T-helper 2 cell treated with Interferon-gamma antibody and Interleukin-4, amounts not matched to agents 100 ng/mL and 5 ng/mL, for 36 hours (primary cell): ENCODE results near the gene LDB3. TPM values are rescaled to one million over a fixed set of nuclear protein-coding genes. Genes with fewer than 3 reads are reported as not detected.

Source experiments
- intact Hi-C: fragments of 100-400 bp; cut with micrococcal nuclease; formaldehyde crosslinking; loops from one replicate; pipeline ENCODE4 v1.15.1; 2023
- total RNA-seq: library from RNA; stranded (reverse); gene quantifications from 2 replicates; pipeline ENCODE4 v1.2.3, GENCODE V29; 2022

Gene LDB3
- total RNA-seq, 1 donor from 2014 or later = 0.05 TPM

GRCh38 chr10:86650151-86650550, 18.2 kb upstream of the LDB3 start:
- intact Hi-C loops = no loop called here

GRCh38 chr10:86651021-86651471, 17.3 kb upstream of the LDB3 start:
- intact Hi-C loops = no loop called here

- intact Hi-C loops = no loop called here
These were observed 16.5 kb upstream of the LDB3 start for GRCh38 chr10:86651631-86652331.

- intact Hi-C loops = no loop called here
These were observed 15.7 kb upstream of the LDB3 start for GRCh38 chr10:86652361-86653202.

DNA sequence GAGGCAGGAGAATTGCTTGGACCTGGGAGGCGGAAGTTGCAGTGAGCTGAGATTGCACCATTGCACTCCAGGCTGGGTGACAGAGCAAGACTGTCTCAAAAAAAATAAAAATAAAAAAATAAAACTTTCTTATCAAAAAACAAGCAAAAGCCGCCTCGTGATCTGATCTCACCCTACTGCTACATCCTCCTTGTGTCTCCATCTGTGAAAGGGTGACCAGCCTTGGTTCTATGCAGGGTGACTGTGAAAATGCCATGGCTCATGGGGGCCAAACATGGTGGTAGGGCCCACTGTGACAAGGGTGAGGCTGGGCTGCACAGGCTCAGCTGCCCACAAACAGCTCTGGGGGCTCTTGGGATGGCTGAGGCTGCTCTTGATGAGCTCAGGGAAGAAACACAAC, 14.9 kb upstream of the LDB3 start:
- intact Hi-C loops = no loop called here

DNA sequence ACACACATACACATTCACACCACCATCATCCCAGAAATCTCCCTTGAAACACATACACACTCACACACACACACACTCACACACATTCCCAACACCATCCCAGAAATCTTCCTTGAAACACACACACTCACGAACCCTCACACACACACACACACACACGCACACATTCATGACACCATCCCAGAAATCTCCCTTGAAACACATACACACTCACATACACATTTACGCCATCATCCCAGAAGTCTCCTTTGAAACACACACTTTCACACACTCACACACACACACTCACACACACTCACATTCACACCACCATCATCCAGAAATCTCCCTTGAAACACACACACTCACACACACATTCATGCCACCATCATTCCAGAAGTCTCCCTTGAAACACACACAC, 14.3 kb upstream of the LDB3 start:
- intact Hi-C loops = no loop called here

DNA sequence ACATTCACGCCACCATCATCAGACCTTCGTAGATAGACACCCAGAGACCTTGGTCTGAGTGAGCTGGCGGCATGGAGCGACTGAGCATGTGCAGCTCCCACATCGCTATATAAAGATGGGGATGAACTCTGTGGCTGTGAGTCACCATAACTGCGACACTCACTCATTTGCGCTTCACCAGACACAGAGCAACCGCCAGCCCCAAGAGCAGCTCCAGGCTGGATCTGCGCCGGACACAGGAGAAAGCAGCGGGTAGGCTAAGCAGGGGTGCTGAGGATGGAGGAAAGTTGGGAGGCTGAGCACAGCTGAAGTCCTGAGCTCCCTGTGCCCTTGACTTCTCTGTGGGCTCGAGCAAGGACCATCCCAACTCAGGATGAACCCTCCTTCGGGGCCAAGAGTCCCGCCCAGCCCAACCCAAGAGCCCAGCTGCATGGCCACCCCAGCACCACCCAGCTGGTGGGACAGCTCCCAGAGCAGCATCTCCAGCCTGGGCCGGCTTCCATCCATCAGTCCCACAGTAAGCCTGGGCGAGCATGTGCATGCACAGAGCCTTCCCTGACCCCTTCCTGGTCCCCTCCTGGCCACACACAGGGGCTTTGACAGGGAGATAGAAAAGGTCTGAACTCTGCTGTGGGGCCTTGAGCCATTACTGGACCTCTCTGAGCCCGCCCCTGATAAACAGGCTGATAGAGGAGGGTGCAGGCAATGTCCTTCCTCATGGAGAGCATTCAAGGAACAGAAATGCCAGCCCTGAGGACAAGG, 13.7 kb upstream of the LDB3 start, which contains the start of gene OPN4:
OPN4 (plus strand) TSS at position 137 of the 762 bp plus-strand sequence; CDS start at position 374, 237 bp downstream.
- intact Hi-C loops = no loop called here

DNA sequence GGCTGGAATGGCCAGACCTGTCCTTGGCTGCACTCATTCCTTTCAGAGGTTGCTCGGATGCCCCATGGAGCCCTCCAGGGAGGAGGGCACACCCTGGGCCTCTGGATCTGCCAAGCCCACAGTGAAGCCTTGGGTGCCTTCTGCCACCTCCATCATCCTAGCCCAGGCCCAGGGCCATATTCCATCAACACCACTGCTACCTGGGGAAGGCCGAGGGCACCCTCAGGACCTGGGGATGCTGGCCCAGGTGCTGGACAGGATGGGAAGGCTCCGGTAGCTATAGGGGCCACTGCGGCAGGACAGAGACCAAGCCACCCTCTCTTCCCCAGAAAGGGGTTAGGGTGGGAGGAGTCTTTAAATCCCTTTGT, 13.2 kb upstream of the LDB3 start:
- intact Hi-C loops = no loop called here

GRCh38 chr10:86655596-86655995, 12.7 kb upstream of the LDB3 start:
- intact Hi-C loops = no loop called here

DNA sequence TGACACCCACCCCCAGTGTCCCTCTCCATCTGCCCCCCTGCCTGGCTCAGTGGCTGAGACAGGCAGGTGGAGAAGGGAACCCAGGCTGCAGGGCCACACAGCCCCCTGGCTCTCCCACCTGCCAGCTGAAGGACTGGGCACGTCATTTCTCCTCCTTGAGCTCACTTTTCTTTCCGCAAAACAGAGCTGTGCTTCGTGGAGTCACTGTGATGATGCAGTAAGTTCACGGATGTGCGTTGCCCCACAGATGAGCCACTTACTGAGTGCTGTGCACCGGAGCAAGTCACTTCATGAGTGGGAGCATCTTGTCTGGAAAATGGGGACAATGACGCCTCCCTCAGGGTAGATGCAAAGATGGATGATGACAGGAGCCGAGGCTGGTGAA, 11.3 kb upstream of the LDB3 start:
- intact Hi-C loops = no loop called here

- intact Hi-C loops = no loop called here
These were observed 10.8 kb upstream of the LDB3 start for GRCh38 chr10:86657396-86658011.

DNA sequence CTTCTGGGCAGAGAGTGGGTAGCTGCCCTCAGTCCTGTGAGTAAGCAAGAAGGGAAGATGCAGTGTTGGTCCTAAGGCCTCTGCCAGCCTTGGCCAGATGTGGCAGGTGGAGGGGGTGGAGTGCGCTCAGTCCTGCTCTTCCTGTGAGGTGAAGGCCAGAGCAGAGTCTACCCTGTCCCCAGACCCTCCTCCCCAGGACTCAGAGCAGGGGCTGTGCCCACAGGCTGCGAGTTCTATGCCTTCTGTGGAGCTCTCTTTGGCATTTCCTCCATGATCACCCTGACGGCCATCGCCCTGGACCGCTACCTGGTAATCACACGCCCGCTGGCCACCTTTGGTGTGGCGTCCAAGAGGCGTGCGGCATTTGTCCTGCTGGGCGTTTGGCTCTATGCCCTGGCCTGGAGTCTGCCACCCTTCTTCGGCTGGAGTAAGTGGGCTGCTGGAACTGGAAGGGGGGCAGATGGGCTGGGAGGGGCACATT, 10.0 kb upstream of the LDB3 start:
- intact Hi-C loops = no loop called here

- intact Hi-C loops = no loop called here
These were observed 9.6 kb upstream of the LDB3 start for GRCh38 chr10:86658751-86659150.

- intact Hi-C loops = no loop called here
These were observed 9.1 kb upstream of the LDB3 start for GRCh38 chr10:86659161-86659691.

DNA sequence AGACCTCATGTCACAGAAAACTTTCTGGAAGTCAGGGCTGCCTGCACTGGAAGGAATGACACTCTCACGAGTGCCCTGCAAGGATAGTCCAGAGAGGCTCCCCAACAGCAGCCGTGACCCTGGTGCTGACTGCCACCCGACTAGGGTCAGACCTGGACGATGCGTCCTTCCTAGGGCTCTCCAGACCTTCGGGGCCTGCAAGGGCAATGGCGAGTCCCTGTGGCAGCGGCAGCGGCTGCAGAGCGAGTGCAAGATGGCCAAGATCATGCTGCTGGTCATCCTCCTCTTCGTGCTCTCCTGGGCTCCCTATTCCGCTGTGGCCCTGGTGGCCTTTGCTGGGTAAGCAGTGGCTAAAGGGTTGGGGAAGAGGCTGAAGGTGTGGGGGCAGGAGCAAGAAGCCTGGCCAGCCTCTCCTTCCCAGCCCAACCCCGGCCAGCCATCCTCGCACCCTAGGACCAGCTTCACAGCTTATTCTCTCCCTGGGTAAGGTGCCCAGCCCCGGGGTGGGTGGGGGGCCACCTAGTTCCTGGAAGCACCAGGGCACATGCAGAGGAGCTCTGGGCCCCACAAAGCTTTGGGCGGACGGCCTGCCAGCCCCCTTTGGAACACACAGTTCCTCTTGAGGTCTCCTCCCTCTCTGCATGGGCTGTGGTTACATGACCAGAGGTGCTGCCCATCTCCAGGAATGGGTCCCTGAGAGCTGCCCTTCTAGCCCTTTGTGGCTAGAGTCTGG, 8.4 kb upstream of the LDB3 start:
- intact Hi-C loops = no loop called here

DNA sequence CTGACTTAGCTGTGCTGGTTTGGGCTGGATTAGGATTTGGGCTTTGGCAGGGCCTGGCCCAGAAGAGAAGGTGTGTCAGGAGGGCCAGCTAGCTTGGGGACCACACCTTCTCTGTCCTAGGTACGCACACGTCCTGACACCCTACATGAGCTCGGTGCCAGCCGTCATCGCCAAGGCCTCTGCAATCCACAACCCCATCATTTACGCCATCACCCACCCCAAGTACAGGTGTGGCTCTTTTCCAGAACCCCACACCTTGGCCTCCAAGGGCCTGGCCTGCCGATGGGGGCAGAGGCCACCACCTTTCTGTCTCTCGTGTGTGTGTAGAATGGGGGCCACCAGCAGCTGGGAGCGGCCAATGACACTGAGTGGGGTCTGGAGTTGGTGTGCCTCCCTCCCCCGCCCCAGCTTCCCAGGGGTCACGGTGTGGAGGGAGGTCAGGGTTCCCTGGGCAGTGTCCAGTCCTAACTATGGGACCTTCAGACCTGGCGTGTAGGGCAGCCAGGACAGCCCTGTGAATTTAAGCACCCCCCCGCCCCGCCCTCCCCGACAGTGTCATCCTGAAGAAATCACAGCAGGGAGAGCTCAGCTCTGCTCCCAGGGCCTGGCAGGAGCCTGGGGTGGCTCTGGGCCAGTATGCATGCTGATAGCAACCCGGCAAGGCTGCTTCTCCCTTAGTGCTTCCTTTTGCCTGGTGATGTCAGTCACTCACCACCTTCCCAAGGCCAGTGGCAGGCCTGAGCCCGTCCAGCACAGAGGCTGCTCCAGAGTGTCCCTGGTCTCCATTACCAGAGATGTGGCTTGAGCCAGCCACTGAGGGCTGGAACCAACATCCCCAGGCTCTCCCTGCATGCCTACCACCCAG, 6.9 kb upstream of the LDB3 start:
- intact Hi-C loops = no loop called here

DNA sequence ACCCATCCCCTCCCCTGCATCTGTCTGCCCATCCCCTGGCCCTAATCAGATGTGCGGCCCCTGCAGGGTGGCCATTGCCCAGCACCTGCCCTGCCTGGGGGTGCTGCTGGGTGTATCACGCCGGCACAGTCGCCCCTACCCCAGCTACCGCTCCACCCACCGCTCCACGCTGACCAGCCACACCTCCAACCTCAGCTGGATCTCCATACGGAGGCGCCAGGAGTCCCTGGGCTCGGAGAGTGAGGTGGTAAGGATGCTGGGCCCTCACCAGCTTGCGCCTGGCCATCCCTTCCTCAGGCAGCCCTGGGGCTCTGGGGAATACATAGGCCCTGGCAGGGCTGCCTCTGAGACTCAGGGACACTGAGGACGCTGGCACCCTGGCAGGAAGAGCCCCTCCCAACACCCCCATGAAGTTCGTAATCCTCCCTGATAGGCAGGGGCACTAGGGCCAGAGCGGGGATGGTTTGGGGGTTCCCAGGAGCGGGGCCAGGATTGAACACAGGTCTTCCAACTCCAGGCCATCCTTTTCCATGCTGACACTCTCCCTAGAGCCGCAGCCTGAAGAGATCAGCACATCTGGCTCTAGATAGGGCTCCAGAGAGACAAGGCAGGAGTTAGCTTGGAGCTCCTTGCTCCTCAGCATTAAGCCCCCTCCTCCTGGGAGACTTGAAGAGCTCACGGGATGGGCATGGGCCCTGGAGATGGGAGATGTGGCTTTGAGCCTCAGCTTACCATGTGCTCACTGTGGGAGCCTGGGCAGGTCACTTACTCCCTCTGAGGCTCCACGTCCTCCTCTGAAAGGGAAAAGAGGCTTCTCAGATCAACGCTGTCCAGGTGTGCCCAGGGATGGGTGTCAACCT, 5.9 kb upstream of the LDB3 start:
- intact Hi-C loops = no loop called here

- intact Hi-C loops = no loop called here
These were observed 5.3 kb upstream of the LDB3 start for GRCh38 chr10:86663046-86663345.
